Mammary epithelial cell (primary cell): Measurements from ENCODE around the gene TMEM150B.

Source experiments
- CTCF ChIP-seq, 2 donors: IDR thresholded peaks in 1 of 2; conservative IDR thresholded peaks in 1 of 2; 2 replicates each; pipeline ENCODE4 v1.5.1; 2011 to 2012; ENCODE audit warnings: inconsistent platforms in 2 of 2, low read length in 2 of 2, mild to moderate bottlenecking in 2 of 2, control low read depth in 1 of 2, low read depth in 1 of 2; ENCODE audit not compliant: insufficient read depth in 1 of 2; ENCODE audit errors: extremely low read depth in 1 of 2
- EZH2 ChIP-seq: IDR thresholded peaks from 2 replicates; pipeline ENCODE4 v1.6.1; 2012; ENCODE audit warnings: low read length, inconsistent platforms, borderline replicate concordance

DNA sequence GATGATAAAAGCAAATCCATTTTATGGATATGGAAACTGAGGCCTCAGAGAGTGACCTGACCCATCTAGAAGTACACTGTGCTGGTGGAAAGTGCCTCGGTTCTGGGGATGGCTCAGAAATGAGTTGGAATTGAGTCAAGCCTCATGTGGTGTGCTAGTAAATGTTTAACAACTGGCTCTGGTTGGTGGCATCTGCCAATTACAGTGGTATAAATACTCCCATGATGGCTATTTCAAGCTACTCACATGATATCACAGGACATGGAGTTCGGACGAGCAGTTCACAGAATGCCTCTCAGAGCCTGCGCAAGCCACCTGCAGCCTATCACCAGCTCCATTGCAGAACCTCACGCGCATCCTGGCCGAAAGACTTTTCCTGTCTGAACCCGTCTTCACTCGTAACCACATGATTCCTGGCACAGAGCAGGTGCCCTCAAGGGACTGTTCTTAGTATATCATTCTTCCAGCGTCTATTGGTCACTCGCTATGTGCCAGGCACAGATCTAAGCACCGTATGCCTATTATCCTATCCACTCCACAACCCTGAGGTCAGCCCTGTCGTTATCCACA is 9.1 kb downstream of the TMEM150B start:
- TF ChIP-seq EZH2, result no peak
- TF ChIP-seq CTCF (conservative IDR thresholded peaks at IDR 0.05 in 1 of 2, IDR thresholded peaks at IDR 0.05 in 1 of 2; ENCODE audit: extremely low read depth in 1 of 2, insufficient read depth in 1 of 2, low read depth in 1 of 2, low read length in 2 of 2), result no peak
